HG03095 (cell line): ENCODE results near the gene RPL26.

ENCODE experiments used
- ATAC-seq: cut with Tn5 transposase; IDR thresholded peaks from one replicate; pipeline ENCODE4 v1.9.1; 2021; ENCODE audit warnings: moderate library complexity; ENCODE audit not compliant: unreplicated experiment

Gene RPL26

DNA sequence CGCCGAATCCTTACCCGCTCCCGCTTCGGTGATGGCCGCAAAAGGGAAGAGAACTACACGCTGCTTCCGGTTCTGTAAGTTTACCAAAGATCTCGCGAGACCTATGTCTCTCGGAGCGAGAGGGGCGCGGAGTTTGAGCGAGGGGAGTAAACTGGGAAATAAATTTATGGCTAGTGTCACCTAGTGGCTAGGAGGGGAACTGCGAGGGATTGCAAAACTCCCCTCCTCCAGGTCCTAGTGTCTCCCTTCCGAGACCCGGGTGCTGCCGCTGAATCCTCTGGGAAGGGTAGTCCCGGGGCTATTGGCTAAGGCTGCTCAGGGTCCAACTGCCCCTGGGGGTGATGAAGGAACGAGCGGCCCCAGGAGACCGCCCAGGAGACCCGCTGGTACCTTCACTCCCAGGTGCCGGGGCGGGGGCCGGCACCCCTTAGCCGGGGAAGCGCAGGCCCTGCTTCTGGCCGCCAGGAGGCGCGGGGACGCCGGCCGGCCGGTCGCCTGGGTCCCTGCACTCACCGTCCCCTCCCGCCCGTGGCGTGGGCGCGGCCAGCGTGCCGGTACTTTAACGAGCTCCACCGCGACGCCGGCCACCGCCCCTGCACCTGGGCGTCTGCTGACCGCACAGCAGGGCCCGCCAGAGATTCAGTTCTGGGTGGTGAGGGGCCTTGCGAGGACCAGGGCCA is at the start of gene RPL26:
RPL26 (minus strand) TSS at position 51 of the 680 bp plus-strand sequence. CDS start 883 bp downstream, outside the sequence.
- peak; percentile 79 for ATAC-seq

DNA sequence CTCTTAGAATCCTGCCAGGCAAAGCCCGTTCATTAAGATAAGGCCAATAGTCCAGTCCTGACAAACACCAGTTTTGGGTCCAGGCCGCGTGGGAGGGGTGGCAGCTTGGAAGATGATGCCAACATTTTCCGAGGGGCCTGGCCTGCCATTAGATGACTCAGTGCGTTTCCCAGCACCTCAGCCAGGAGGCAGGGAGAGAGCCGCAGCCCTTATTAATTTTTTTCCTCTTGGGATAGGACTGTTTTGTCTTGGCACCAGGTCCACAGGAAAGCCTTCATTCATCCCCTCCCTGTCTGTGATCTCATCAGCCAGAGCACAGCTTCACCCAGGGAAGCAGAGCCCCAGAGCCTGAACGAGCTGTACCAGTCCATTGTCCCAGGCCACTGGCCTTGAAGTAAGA is 48.0 kb upstream of the RPL26 start:
- ATAC-seq, result no peak

DNA sequence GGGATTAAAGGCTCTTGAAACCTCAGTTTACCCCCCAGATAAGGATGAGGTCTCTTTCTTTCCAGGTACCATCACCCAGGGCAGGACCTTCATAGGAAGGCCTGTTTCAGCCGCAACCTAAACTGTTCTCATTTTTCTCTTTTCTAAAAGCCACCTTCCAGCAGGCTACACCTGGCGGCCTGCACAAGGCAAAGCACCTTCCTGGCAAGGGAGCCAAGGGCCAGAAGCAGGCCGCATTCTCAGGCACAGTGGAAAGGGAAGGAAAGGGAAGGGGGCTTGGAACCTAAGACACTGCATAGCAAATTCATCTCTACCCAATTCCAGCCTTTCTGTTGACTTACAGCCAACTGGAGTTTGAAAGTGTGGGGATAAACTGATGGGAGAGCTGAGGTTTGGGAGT is 43.8 kb upstream of the RPL26 start:
- ATAC-seq, result no peak

DNA sequence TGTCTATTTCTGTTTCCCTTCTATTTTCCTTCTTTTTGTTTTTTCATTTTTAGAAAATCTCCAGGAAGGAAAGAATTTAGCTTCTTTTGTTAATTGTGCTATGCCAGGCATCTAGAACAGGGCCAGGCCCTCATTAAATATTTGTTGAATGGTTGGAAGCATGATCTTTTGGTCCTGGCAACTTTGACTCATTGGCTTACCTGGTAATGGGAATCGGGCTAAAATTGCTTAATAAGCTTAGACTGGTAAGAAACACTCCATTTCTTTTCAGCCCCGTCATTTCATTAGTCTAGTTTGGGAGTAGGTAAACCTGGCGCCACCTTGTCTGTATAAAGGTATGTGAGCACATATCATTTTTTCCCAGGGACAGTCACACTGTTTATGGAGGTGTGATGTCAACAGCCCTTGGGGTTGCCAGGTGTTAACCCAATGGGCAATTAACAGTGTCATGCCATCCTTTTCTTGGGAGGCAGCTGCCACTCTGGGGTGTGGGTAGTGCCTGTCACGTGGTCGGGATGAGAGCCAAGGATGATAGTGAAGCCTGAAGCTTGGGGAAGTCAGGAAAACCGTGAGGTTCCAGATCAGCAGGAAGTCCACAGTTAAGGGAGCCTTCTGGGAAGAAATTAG is 43.2 kb upstream of the RPL26 start:
- ATAC-seq, result no peak

DNA sequence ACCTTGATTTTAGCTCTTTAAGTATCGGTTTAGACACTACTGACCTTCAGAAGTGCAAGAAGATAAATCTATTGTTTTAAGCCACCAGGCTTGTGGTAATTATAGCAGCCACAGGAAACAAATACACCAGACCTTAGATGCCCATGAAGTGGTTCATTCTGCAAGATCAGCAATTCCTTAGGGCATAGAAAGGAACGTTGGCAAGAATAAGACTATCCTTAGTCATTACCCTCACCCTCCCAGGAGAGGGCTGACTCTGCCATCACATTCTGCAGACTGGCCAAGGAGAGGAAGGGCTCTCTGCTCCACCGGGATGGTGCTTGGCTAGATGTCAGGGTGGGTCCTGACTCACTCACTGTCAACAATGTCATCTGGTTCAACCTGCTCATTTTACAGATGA is 38.6 kb upstream of the RPL26 start:
- ATAC-seq, result no peak

DNA sequence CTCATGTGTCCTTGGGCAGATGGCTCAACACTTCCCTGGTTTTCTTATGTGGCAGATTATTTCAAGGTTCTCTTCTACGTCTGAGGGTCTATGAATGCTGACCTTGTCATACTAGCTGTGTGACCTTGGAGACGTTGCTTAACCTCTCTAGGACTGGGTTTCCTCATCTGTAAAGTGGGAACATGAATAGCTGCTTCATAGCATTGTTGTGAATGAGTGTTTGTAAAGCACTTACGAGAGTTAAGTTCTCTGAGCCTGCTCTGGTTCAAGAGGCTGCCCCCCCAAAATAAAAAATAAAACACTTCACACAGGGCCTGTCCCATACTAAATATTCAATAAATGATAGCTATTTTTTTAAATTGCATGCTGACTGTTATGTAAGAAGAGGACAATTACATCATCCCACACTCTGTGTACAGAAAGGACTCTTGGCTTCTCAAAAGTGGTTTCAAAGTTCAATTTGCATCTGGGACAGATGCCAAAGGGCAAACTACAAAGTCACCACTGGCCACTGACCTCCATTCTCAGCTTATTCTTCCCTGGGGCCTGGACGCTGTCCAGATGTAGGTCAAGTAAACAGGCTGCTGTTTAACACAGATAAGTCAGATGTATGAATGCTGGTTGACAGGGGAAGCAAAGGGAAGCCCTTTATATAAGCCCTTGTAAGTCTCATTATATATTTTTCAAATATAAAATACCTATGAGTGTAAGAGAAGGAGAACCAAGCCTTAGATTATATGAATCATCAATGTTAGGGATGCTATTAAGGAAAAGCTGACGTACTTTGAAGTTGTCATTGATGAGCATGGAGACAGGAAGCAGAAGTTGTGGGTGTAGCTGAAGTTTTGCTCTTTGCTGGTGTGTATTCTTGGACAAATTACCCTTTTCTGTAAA is 37.3 kb upstream of the RPL26 start:
- ATAC-seq, result no peak

DNA sequence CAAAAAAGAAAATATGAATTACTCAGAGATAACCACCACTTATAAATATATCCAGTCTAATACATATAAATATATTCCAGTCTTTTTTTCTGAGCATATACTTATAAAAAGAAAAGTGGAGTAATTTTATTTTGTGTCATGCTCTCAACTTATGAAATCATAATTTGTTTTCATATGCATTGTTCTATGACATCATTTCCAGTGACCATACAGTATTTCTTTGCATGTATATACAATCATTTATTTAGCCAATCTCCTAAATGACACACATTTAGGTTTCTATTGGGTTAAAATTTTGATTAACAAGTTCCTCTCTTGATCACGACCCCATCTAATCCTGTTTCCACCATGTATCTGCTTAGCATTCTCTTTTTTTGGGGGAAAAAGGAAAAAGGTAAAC is 36.3 kb upstream of the RPL26 start:
- no peak for ATAC-seq

DNA sequence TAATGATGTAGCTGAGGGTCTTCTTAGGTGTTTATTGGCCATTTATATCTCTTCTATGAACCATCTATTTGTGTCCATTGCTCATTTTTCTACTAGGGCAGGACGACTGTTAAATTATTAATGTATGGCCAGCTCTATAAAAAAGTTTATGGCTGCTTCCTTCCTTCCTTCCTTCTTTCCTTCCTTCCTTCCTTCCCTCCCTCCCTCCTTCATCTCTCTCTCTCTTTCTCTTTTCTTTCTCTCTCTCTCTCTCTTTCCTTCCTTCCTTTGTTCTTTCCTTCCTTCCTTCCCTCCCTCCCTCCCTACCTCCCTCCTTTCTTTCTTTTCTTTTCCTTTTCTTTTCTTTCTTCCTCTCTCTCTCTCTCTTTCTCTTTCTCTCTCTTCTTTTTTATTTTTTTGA is 35.5 kb upstream of the RPL26 start:
- ATAC-seq, result no peak

DNA sequence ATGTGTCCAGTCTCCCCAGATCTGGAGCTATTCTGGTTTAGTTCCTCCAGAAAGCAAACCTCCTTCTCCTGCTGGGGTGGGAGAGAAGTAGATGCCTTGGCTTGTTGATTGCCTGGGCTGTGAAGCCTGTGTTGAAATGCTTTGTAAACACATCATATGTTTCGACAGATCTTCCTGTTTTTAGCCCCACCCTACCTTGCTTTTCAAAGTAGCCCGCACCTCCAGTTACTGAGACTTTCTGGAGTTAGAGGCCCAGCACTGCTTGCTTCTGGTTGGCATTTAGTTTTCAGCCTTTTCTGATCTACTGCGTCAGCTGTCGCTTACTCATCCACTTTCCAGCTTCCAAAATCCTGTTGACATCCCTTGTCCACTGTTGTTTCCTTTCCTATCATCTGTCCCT is 34.8 kb upstream of the RPL26 start:
- no peak for ATAC-seq

DNA sequence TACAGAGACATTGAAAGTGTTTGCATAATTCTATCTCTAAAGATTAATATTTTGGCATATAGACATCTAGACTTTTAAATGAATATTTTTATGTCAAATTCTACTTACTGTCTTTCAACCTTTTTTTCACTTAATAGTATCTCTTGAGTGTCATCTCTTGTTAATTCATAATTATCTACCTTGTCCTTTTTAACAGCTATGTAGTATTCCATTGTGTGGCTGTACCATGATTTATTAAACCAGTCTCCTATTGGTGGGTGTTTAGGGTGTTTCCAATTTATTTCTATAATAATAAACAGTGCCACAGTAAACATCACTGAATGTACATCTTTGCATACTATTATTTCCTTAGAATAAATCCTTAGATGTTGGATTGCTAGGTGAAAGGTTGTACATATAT is 30.9 kb upstream of the RPL26 start:
- ATAC-seq, result no peak

DNA sequence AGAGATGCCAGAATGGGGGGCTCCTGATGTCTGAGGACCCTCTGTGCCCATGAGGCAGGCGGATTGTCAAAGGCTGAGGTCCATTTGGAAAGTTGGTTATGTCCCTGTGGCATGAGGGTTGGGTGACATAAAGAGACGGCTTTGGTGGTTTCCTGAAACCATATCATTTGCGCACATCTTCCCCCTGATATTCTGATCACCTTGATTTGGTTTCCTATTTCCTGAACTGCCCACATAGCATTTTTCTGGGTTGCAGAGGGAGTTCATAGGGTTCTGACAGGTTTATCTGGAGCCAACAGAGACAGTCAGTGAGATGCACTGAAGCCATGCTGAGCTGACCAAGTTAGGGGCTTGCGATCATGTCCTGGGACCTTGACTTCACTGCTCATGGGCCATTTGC is 30.3 kb upstream of the RPL26 start:
- ATAC-seq, result no peak

DNA sequence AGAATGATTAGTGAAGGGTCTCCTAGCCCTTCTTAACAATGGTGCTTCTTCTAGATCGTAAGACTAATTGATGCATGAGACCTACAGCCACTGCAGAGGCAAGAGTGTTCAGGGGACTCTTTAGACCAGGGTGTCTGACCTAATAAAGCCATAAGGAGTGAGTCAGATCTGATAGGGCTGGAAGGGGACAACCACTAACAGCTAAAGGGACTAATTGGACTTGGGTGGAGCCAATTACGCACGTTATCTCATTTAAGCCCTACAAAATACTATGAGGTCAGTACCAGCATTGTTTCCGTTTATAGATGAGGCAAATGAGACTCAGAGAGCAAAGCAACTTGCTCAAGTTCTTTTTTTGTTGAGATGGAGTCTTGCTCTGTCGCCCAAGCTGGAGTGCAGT is 29.1 kb upstream of the RPL26 start:
- no peak for ATAC-seq

DNA sequence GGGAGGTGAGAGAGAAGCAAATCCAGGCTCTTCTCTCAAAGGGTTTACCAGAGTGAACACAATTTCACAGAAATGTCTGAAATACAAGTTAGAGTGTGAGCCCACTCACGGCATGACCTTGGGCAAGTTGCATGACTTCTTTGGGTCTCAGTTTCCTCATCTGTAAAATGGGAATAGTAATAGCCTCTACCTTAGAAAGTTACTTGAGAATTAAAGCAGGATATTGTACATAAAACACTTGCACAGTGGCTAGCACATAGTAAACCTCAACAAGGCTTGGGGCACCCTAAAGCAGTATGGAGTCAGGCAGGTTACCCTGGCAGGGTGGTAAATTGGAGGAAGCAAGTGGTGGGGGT is 27.9 kb upstream of the RPL26 start:
- ATAC-seq, result no peak

DNA sequence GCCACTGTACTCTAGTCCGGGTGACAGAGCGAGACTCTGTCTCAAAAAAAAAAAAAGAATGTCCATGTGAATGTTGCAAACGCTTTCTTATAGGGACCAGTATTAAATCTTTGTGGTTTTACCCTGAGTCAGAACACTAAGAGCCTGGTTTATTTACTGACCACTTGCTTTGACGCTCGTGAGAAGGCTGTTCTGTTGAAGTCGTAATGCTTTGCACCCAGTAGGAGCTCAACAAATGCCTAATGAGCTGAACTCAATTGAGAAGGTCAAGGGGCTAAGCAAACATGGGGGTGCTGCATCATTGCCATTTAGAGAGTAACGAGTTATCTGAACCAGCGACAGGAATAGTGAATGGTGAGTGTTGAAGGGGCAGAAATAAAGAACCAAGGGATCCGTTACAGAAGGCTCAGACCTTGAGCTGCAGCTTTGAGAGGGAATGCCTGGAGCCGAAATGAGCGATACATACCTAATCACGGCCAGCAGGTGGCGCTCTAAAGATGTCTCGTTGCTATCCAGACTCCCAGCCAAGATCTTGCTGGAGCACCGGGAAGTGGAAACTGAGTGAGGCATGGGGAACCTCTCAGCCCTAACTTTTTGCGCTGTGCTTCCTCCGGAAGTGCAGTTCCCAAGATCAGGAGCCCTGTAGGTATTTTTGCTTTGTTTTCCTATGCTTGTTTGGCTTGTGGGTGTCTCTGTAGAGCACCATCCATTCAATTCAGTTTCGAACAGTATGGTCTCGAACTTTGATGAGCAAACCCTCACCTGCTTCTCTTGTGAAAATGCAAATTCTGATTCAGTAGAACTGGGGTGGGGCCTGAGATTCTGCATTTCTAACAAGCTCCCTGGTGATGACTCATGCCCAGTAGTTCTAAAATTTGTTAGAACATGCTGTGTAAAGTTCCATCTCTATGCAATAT is 27.2 kb upstream of the RPL26 start:
- ATAC-seq, result no peak

DNA sequence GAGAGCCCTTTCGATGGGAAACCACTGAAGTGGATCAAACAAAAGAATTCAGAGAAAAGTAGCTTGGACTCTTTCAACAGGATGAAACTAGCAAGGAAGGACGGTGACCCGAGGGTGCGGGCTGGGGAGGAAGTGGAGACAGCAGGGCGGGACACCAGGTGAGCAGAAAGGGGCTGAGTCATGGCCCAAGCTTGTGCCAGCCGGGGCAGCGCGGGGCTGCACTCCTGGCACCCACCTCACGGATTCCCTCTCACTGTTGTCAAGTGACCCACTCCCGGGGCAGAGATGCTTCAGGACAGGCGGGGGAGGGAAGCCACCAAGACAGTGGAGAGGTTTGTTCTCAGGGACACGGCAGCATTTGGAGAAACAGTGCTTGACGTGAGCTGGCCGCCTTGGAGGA is 25.4 kb upstream of the RPL26 start:
- ATAC-seq, result no peak

DNA sequence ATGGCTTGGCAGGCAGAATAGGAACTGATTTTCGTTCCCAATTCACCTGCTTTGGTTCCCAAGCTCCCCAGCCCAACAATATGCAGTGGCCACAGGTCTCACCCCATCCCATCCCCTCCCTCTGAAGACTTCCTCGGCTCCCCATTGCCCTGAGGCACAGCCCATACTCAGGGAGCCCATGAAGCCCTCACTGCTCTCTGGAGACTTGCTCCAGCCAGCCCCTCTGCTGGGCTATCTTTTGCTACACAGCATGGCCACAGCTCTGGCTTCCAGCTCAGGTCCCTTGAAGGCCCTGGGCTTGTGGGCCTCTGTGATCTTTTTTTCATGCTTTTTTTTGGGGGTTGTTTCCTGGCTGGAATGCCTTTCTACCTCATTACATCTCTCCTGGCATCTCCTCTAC is 23.2 kb upstream of the RPL26 start:
- ATAC-seq, result no peak

DNA sequence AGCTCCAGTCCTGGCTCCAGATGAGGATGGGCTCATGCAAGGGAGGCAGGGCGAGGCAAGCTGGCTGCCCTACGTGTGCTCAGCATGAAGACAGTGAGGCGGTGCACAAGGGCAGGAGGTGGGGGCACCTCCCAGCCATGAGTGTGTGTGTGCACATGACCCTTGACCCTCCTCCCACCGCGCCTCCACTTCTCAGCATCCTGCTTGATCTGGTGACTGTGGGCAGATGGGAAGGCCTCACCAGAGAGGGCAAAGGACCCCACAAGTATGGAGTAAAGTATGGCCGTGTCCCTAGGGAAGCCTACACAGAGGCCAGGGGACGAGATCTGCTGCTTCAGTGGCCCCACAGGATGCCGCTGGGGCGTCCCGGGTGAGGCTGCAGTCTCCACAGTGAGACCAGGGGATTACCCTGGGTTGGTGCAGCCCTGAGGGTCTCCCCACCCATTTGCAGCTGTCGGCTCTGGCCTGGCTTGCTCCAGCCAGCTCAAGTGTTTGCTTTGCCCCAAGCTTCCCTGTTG is 22.6 kb upstream of the RPL26 start:
- ATAC-seq, result no peak

DNA sequence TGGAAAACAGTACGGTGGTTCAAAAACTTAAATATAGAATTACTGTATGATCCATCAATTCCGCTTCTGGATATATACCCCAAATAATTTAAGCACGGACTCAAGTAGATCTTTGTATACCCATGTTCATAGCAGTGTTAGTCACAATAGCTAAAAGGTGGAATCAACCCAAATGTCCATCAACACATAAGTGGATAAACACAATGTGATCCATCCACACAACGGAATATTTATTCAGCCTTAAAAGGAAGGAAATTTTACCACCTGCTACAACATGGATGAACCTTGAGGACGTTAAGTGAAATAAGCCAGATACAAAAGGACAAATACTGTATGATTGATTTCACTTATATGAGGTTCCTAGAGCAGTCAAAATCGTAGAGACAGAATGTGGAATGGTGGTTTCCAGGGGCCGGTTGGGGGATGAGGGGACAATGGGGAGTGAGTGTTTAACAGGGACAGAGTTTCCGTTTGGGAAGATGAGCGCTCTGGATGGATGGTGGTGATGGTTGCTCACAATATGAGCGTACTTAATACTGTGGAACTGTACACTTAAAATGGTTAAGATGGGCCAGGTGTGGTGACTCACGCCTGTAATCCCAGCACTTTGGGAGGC is 20.0 kb upstream of the RPL26 start:
- no peak for ATAC-seq

DNA sequence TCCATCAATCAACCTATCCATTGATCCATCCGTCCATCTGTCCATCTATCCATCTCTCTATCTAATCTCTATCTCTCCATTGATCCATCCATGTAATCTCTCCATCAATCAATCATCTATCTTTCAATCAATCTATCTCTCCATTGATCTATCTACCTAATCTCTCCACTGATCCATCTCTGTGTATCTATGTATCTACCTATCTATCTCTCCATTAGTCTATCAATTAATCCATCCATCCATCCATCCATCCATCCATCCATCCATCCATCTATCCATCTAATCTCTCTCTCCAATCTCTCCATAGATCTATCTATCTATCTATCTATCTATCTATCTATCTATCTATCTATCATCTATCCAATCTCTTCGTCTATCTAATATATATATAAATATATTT is 18.1 kb upstream of the RPL26 start:
- ATAC-seq, result no peak

DNA sequence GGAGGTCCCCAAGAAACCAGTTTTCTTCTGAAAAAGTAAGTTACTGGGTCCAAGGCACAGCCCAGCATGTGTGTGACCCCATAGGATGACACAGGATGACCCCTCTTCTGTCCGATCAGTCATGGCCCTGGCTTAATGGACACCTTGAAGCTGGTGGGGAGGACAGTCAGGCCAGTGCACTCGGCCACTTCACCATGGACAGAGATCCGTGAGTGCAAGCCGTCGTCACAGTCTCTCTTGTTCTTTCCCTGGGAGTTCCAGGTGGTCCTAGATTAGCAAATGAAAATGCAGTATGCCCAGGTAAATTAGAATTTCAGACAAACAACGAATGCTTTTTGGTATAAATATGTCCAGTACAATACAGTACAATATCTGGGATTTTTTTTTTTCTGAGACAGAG is 16.0 kb upstream of the RPL26 start:
- no peak for ATAC-seq
